Activated B cell treated with CpG ODN at 0.5 μM for 24 hours (primary cell): ENCODE results near the gene IL23R. TPM values are rescaled to one million over a fixed set of nuclear protein-coding genes. Genes with fewer than 3 reads are reported as not detected.

ENCODE experiments used
- ATAC-seq: fragments of 200-7000 bp; cut with Tn5 transposase; one replicate; pipeline ENCODE4 v1.10.0; 2021; ENCODE audit warnings: low read depth, mild to moderate bottlenecking, moderate library complexity
- CTCF ChIA-PET: fragments of 350-600 bp; sonication (Branson Sonifier 250); formaldehyde crosslinking; loops from one replicate; lab custom pipeline; 2021; ENCODE audit warnings: antibody characterized with exemption; lab: Charles Lee
- POLR2A ChIA-PET: fragments of 350-600 bp; sonication (Branson Sonifier 250); formaldehyde crosslinking; loops from one replicate; lab custom pipeline; 2021; ENCODE audit warnings: antibody characterized with exemption; lab: Charles Lee
- DNase-seq: peaks from one replicate; pipeline ENCODE4 v3.0.0; 2022
- H3K27ac Mint-ChIP-seq: one replicate; pipeline ENCODE4 v1.8.0; 2020; ENCODE audit warnings: mixed read lengths
- H3K27me3 Mint-ChIP-seq: one replicate; pipeline ENCODE4 v1.8.0; 2021; ENCODE audit warnings: mixed read lengths
- H3K36me3 Mint-ChIP-seq: one replicate; pipeline ENCODE4 v1.8.0; 2021; ENCODE audit warnings: low read depth, mixed read lengths
- H3K4me1 Mint-ChIP-seq: one replicate; pipeline ENCODE4 v1.8.0; 2021; ENCODE audit warnings: mixed read lengths
- H3K4me3 Mint-ChIP-seq: one replicate; pipeline ENCODE4 v1.8.0; 2020; ENCODE audit warnings: mild to moderate bottlenecking, mixed read lengths
- H3K9me3 Mint-ChIP-seq: one replicate; pipeline ENCODE4 v1.8.0; 2020; ENCODE audit warnings: mixed read lengths
- intact Hi-C: fragments of 100-400 bp; cut with micrococcal nuclease; formaldehyde crosslinking; loops from one replicate; pipeline ENCODE4 v1.15.1; 2024
- total RNA-seq: library from RNA; stranded (reverse); gene quantifications from 2 replicates; pipeline ENCODE4 v1.2.3, GENCODE V29; 2022
- TF ChIP-seq, protein P1 (sequence below): fragments of 200-600 bp; IDR thresholded peaks from one replicate; pipeline ENCODE4 v1.8.0; 2022; ENCODE audit warnings: antibody characterized with exemption, mild to moderate bottlenecking

Gene IL23R
- total RNA-seq, 1 donor from 2014 or later = not detected

GRCh38 chr1:67171574-67171955 is 5.3 kb downstream of the IL23R start:
- CTCF ChIA-PET = no interaction called here
- Mint-ChIP-seq H3K27me3 (no peaks in the 10 kb centered on the region), H3K36me3 (no peaks in the 10 kb centered on the region), H3K27ac (no peak overlapping the region), H3K4me1 (no peaks in the 10 kb centered on the region), H3K9me3 (no peaks in the 10 kb centered on the region), H3K4me3 (no peak overlapping the region)
- TF ChIP-seq, protein P1, sequence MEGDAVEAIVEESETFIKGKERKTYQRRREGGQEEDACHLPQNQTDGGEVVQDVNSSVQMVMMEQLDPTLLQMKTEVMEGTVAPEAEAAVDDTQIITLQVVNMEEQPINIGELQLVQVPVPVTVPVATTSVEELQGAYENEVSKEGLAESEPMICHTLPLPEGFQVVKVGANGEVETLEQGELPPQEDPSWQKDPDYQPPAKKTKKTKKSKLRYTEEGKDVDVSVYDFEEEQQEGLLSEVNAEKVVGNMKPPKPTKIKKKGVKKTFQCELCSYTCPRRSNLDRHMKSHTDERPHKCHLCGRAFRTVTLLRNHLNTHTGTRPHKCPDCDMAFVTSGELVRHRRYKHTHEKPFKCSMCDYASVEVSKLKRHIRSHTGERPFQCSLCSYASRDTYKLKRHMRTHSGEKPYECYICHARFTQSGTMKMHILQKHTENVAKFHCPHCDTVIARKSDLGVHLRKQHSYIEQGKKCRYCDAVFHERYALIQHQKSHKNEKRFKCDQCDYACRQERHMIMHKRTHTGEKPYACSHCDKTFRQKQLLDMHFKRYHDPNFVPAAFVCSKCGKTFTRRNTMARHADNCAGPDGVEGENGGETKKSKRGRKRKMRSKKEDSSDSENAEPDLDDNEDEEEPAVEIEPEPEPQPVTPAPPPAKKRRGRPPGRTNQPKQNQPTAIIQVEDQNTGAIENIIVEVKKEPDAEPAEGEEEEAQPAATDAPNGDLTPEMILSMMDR = no peak
- intact Hi-C loops = no loop called here
- DNase-seq (no peak), ATAC-seq (no peak)
- POLR2A ChIA-PET = no interaction called here

DNA sequence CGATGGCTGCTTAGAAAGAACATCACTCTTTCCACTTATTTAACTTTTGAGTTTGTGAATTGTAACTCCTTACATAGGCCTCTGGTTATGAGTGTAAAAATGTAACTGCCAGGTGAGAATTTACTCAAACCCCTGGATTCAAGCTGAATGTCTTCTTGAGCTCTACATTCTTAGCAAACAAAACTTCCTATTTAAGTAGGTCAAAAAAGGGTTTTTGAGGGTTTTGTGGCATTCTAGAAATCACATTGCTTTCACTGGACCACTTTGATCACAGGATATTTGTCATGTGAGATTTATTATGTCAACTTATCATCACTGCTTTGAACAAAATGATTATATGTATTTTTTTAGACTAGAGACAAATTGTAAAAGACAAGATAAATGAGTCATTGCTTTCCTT is 5.7 kb downstream of the IL23R start:
- no peaks in the 10 kb centered on the region for H3K4me1 Mint-ChIP-seq
- no peak for ATAC-seq

DNA sequence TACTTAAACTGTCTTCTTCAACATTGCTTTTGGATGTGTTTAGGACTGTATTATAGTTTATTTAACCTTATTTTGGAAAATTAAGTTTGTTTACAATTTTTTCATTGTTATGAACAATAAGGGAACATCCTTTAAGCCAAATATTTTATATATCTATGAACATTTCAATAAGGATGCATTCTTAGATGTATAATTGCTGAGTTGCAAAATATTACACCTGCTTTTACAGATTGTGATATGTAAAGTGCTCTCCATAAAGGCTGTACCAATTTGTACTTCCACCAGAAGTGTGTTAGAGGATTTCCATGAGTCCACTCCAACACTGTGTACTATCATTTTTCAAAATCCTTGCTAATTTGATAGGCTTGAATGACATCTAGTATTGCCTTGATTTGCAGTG is 7.7 kb downstream of the IL23R start:
- H3K4me3 Mint-ChIP-seq = no peak overlapping the region
- no peaks in the 10 kb centered on the region for H3K4me1 Mint-ChIP-seq
- H3K27ac Mint-ChIP-seq = no peak overlapping the region
- CTCF ChIA-PET = no interaction called here
- no peaks in the 10 kb centered on the region for H3K27me3 Mint-ChIP-seq
- no peaks in the 10 kb centered on the region for H3K9me3 Mint-ChIP-seq
- intact Hi-C loops = no loop called here
- DNase-seq (no peak), ATAC-seq (no peak)
- POLR2A ChIA-PET = no interaction called here
- no peaks in the 10 kb centered on the region for H3K36me3 Mint-ChIP-seq
- TF ChIP-seq, protein P1 = no peak

More for the DNA sequence above, 5.7 kb downstream of the IL23R start:
- Mint-ChIP-seq H3K36me3 (no peaks in the 10 kb centered on the region), H3K4me3 (no peak overlapping the region), H3K27ac (no peak overlapping the region), H3K9me3 (no peaks in the 10 kb centered on the region), H3K27me3 (no peaks in the 10 kb centered on the region)
- TF ChIP-seq, protein P1 = no peak
- POLR2A ChIA-PET = interaction anchor here (0.5 kb wide), 1 partner anchor 22 kb away, joined by 4 read pairs; no protein-coding TSS in a partner anchor
- CTCF ChIA-PET = no interaction called here
- no peak for DNase-seq
- intact Hi-C loops = no loop called here

DNA sequence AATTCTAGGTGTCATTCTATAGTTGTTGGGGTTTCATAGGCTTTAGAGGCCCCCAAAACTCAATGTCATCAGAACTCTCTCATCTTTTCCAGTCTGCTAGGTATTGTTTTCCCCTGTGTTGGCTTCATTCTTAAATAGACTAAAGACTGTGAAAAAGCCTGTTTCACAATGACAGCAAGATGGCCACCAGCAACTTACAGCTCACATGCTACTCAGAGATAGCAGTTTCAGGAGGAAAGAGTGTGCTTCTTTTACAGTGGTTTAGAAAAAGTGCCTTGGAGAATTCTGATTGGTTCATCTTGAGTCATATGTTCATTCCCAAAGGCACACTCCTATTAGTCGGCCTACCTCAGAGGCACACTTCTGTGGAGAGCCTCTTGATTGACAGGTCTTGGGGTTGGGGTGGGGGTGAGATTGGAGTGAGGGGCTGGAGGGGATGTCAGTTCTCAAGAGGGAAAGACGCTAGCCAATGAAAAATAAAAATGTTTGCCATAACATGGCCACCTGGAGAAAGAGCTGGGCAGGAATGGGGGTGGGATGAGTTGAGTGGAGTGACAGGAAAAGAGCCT is 8.5 kb downstream of the IL23R start:
- Mint-ChIP-seq H3K36me3 (no peaks in the 10 kb centered on the region), H3K9me3 (no peaks in the 10 kb centered on the region), H3K4me3 (no peak overlapping the region), H3K27ac (no peak overlapping the region), H3K27me3 (peaks cover 4% of the 10 kb centered on the region), H3K4me1 (no peaks in the 10 kb centered on the region)
- CTCF ChIA-PET = no interaction called here
- POLR2A ChIA-PET = no interaction called here
- intact Hi-C loops = no loop called here
- no peak for ATAC-seq
- no peak for DNase-seq
- TF ChIP-seq, protein P1 = no peak

DNA sequence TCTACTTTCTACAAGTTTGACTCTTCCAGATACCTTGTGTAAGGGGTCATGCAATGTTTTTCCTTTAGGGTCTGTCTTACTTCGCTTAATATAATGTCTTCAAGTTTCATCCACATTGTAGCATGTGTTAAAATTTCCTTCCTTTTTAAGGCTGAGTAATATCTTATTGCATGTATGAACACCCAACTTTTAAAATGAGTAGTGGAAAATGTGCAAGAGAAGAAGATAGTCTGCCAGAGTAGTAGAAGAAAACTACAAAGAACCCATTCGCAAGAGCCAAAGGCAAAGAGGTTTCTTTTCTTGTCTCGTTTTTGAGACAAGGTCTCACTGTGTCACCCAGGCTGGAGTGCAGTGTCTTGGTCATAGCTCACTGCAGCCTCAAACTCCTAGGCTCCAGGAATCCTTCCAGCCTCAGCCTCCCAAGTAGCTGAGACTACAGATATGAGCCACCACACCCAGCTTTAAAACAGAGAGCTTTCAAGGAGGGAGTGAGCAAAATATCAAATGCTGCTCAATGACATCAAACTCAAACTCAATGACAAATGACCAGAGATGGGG is 9.4 kb downstream of the IL23R start:
- no peak for ATAC-seq
- no peaks in the 10 kb centered on the region for H3K9me3 Mint-ChIP-seq
- intact Hi-C loops = no loop called here

More for the DNA sequence above, 9.4 kb downstream of the IL23R start:
- TF ChIP-seq, protein P1 = no peak
- ChIA-PET POLR2A (no interaction called here), CTCF (interaction anchor here (0.8 kb wide), 1 partner anchor 26 kb away, joined by 3 read pairs; no protein-coding TSS in a partner anchor)
- Mint-ChIP-seq H3K27ac (no peak overlapping the region), H3K4me1 (no peaks in the 10 kb centered on the region), H3K4me3 (no peak overlapping the region), H3K27me3 (peaks cover 5% of the 10 kb centered on the region), H3K36me3 (no peaks in the 10 kb centered on the region)
- DNase-seq = no peak
